Smooth muscle cell (in vitro differentiated cells): ENCODE measurements around the gene PTPRZ1. TPM values are rescaled to one million over a fixed set of nuclear protein-coding genes. Genes with fewer than 3 reads are reported as not detected.

ENCODE experiments used
- DNase-seq: peaks from one replicate; lab custom pipeline; 2025; ENCODE audit not compliant: unreplicated experiment; lab: John Stamatoyannopoulos, UW
- H2AFZ ChIP-seq: fragments of 200-600 bp; sonication (generic); 2 replicates; pipeline ENCODE4 v1.6.0; 2016; ENCODE audit warnings: antibody characterized with exemption, low read depth, mild to moderate bottlenecking
- H3F3A ChIP-seq: fragments of 200-600 bp; sonication (generic); 2 replicates; pipeline ENCODE4 v1.6.0; 2017; ENCODE audit warnings: antibody characterized with exemption, low read depth
- H3K27ac ChIP-seq: fragments of 200-600 bp; sonication (generic); 2 replicates; pipeline ENCODE4 v1.5.1; 2016; ENCODE audit warnings: low read depth, mild to moderate bottlenecking
- H3K27me3 ChIP-seq: fragments of 200-600 bp; sonication (generic); 2 replicates; pipeline ENCODE4 v1.6.1; 2016; ENCODE audit warnings: low read depth, mild to moderate bottlenecking
- H3K36me3 ChIP-seq: fragments of 200-600 bp; sonication (generic); 2 replicates; pipeline ENCODE4 v1.5.1; 2016; ENCODE audit warnings: low read depth
- H3K4me1 ChIP-seq: fragments of 200-600 bp; sonication (generic); 2 replicates; pipeline ENCODE4 v1.5.1; 2016; ENCODE audit warnings: low read depth
- H3K4me2 ChIP-seq: fragments of 200-600 bp; sonication (generic); 2 replicates; pipeline ENCODE4 v1.6.0; 2016; ENCODE audit warnings: mild to moderate bottlenecking
- H3K4me3 ChIP-seq: fragments of 200-600 bp; sonication (generic); 2 replicates; pipeline ENCODE4 v1.5.1; 2016; ENCODE audit warnings: mild to moderate bottlenecking
- H3K79me2 ChIP-seq: fragments of 200-600 bp; sonication (generic); 2 replicates; pipeline ENCODE4 v1.6.0; 2016; ENCODE audit warnings: low read depth, mild to moderate bottlenecking
- H3K9ac ChIP-seq: fragments of 200-600 bp; sonication (generic); 2 replicates; pipeline ENCODE4 v1.6.0; 2016; ENCODE audit warnings: low read depth
- H3K9me3 ChIP-seq: fragments of 200-600 bp; sonication (generic); replicated peaks from 2 replicates; pipeline ENCODE4 v1.5.1; 2016; ENCODE audit warnings: low read depth
- H4K20me1 ChIP-seq: fragments of 200-600 bp; sonication (generic); 2 replicates; pipeline ENCODE4 v1.6.0; 2016; ENCODE audit warnings: low read depth
- WGBS: methylation state at CpG from one replicate; pipeline ENCODE4 v1.1.7; 2016; ENCODE audit warnings: low lambda C conversion rate; 5-methylcytosine and 5-hydroxymethylcytosine counted together
- polyA plus RNA-seq: library from polyadenylated mRNA; unstranded; fragments of >200 nt; fragmentation: Nextera tagmentation; extraction: Ambion mirVana; gene quantifications from 2 replicates; pipeline ENCODE4 v1.2.1, GENCODE V29; 2016
- total RNA-seq: library from RNA; depleted of rRNA; stranded (reverse); fragments of >200 nt; gene quantifications from 2 replicates; pipeline ENCODE4 v1.2.3, GENCODE V29; 2014
- TF ChIP-seq, protein P1 (sequence below): fragments of 200-600 bp; sonication (generic); IDR thresholded peaks from 2 replicates; pipeline ENCODE4 v1.5.1; 2017; ENCODE audit warnings: borderline replicate concordance, mild to moderate bottlenecking, antibody characterized with exemption; ENCODE audit not compliant: insufficient read depth, poor library complexity, severe bottlenecking

PTPRZ1 gene
- total and polyA plus RNA-seq, 2 experiments from 2014 or later: 0.56 to 3.1 TPM

DNA sequence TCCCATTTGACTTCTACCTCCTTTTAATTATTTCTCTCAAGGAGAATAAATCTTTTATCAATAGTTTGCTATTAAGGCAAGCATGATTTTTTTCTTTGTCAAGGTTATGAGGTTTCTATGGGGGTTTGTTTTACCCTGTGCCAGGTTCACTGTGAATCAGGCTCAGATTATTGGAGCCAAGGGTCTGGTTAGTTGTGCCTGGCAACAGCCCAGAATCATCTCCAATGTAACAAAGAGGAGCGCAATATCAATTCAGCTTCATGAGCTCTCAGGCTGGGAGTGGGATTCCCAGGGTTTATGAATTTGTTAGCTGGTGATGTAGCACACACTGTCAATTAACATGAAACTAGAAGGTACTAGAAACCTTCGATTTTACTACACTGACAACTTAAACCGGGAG, 197.9 kb downstream of the PTPRZ1 start:
- Histone ChIP-seq H4K20me1 (no peaks in the 10 kb centered on the region), H3K36me3 (no peaks in the 10 kb centered on the region), H3K4me3 (no peak overlapping the region), H3K9me3 (no peaks in the 10 kb centered on the region), H3K27ac (no peak overlapping the region), H2AFZ (no peak overlapping the region), H3K9ac (no peak overlapping the region), H3K79me2 (no peaks in the 10 kb centered on the region), H3F3A (no peaks in the 10 kb centered on the region), H3K4me2 (no peak overlapping the region), H3K4me1 (no peaks in the 10 kb centered on the region), H3K27me3 (no peaks in the 10 kb centered on the region)
- 98% methylated on average over 3 of the region's 3 CpGs for WGBS
- TF ChIP-seq, protein P1, sequence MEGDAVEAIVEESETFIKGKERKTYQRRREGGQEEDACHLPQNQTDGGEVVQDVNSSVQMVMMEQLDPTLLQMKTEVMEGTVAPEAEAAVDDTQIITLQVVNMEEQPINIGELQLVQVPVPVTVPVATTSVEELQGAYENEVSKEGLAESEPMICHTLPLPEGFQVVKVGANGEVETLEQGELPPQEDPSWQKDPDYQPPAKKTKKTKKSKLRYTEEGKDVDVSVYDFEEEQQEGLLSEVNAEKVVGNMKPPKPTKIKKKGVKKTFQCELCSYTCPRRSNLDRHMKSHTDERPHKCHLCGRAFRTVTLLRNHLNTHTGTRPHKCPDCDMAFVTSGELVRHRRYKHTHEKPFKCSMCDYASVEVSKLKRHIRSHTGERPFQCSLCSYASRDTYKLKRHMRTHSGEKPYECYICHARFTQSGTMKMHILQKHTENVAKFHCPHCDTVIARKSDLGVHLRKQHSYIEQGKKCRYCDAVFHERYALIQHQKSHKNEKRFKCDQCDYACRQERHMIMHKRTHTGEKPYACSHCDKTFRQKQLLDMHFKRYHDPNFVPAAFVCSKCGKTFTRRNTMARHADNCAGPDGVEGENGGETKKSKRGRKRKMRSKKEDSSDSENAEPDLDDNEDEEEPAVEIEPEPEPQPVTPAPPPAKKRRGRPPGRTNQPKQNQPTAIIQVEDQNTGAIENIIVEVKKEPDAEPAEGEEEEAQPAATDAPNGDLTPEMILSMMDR: no peak
- no peak for DNase-seq

DNA sequence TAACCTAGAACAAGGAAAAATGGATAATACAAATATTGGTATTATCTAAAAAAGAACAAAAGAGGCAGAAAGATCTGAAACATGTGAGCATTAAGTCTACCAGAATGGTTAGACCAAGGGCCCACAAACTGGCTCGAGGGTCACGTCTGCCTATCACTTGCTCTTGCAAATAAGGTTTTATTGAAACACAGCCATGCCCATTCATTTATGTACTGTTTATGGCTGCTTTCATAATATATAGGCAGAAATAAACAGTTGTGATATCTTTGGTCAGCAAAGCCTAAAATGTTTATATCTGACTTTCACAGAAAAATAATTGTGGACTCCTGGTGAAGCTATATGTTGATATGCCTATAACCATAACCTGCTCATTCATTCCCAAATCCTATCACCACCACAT, 199.3 kb downstream of the PTPRZ1 start:
- WGBS: 92% methylated on average over 2 of the region's 2 CpGs

DNA sequence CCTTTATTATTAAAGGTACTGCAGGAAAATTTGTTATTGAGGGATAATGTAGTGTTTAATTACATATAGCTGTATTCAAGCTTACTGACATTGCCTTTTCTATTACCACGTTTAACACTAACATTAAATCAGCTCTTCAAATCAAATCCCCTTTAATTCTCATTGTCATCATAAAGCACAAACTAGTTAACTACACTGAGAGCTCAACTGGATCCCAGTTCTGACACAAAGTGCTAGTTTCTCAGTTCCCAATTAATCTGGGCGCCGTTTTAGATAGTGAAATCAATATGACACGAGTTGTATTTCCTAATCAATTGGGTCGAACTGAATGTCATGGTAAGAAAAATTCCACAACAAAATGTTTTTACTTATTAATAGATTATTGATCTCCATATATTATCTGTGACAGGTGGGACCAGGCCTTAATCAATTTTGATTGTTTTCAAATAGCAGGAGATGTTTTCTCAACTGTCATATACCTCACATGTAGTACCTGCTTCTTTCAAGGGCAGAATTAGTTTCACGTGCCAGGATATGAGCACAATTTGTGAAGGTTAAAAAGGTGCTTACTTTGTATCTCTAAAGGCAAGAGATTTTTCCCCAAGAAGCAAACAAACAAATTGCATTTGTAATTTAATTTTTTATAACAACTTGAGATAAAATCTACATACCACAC, 200.1 kb downstream of the PTPRZ1 start:
- DNase-seq: no peak
- Histone ChIP-seq H3K27me3 (no peaks in the 10 kb centered on the region), H3K9ac (no peak overlapping the region), H3K36me3 (peaks cover 10% of the 10 kb centered on the region), H3K4me2 (no peak overlapping the region), H3K27ac (no peak overlapping the region), H3F3A (no peaks in the 10 kb centered on the region), H2AFZ (no peak overlapping the region), H3K79me2 (no peaks in the 10 kb centered on the region), H3K4me3 (no peak overlapping the region), H3K9me3 (no peaks in the 10 kb centered on the region), H3K4me1 (no peaks in the 10 kb centered on the region), H4K20me1 (no peaks in the 10 kb centered on the region)
- TF ChIP-seq, protein P1: no peak
- 89% methylated on average over 6 of the region's 6 CpGs for whole genome bisulfite sequencing

More for the DNA sequence above, 199.3 kb downstream of the PTPRZ1 start:
- H3K79me2 ChIP-seq: no peaks in the 10 kb centered on the region
- H3K9me3 ChIP-seq: no peaks in the 10 kb centered on the region
- no peaks in the 10 kb centered on the region for H3K27me3 ChIP-seq
- TF ChIP-seq, protein P1: no peak
- H4K20me1 ChIP-seq: no peaks in the 10 kb centered on the region
- no peak overlapping the region for H2AFZ ChIP-seq
- H3K27ac ChIP-seq: no peak overlapping the region
- no peaks in the 10 kb centered on the region for H3K4me1 ChIP-seq
- no peak overlapping the region for H3K4me2 ChIP-seq
- H3K36me3 ChIP-seq: peaks cover 3% of the 10 kb centered on the region
- no peak overlapping the region for H3K9ac ChIP-seq
- H3F3A ChIP-seq: no peaks in the 10 kb centered on the region
- no peak for DNase-seq
- no peak overlapping the region for H3K4me3 ChIP-seq

DNA sequence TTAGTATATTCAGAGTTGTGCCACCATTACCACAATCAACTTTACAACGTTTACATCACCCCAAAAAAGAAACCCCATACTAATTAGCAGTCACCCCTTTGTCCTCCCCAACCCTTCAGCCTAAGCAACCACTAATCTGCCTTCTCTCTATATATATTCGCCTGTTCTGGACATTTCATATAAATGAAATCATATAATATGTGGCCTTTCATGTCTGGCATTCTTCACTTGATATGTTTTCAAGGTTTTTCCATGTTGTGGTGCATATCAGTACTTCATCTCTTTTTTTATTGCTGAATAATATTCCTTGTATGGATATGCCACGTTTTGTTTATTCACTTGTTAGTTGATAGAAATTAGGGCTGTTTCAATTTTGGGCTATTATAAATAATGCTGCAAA, 200.7 kb downstream of the PTPRZ1 start:
- Histone ChIP-seq H3K9me3 (no peaks in the 10 kb centered on the region), H3K4me2 (no peak overlapping the region), H3K27ac (no peak overlapping the region), H3K4me3 (no peak overlapping the region), H3K36me3 (peaks cover 10% of the 10 kb centered on the region), H2AFZ (no peak overlapping the region), H3K79me2 (no peaks in the 10 kb centered on the region), H3K4me1 (no peaks in the 10 kb centered on the region), H4K20me1 (no peaks in the 10 kb centered on the region), H3K9ac (no peak overlapping the region), H3K27me3 (no peaks in the 10 kb centered on the region), H3F3A (no peaks in the 10 kb centered on the region)
- WGBS: 91% methylated on average over 3 of the region's 3 CpGs
- TF ChIP-seq, protein P1: no peak
- no peak for DNase-seq
